Loucy (cell line): ENCODE results near the gene CHCHD4.
"Not testable (repeated sequence)": the region's sequence is repeated elsewhere in the genome, so short reads cannot be mapped to it uniquely, and the experiment has no call there.

ENCODE experiments used
- H2AFZ ChIP-seq: fragments of 200-600 bp; sonication (generic); 2 replicates; pipeline ENCODE4 v1.6.0; 2016; ENCODE audit warnings: antibody characterized with exemption, mild to moderate bottlenecking, low read length, moderate library complexity
- H3F3A ChIP-seq: fragments of 200-600 bp; 2 replicates; pipeline ENCODE4 v1.6.0; 2016; ENCODE audit warnings: antibody characterized with exemption, low read depth, mild to moderate bottlenecking
- H3K27me3 ChIP-seq: fragments of 200-600 bp; sonication (generic); 2 replicates; pipeline ENCODE4 v1.6.1; 2014; ENCODE audit warnings: low read length, mild to moderate bottlenecking; ENCODE audit not compliant: insufficient read depth, poor library complexity, severe bottlenecking
- H3K36me3 ChIP-seq: fragments of 200-600 bp; sonication (generic); 2 replicates; pipeline ENCODE4 v1.6.1; 2016; ENCODE audit warnings: low read length; ENCODE audit not compliant: insufficient read depth
- H3K4me1 ChIP-seq: fragments of 200-600 bp; sonication (generic); 2 replicates; pipeline ENCODE4 v1.5.1; 2014; ENCODE audit warnings: low read length, mild to moderate bottlenecking; ENCODE audit not compliant: insufficient read depth, poor library complexity, severe bottlenecking
- H3K4me2 ChIP-seq: fragments of 200-600 bp; sonication (generic); 2 replicates; pipeline ENCODE4 v1.6.0; 2014; ENCODE audit warnings: antibody characterized with exemption, low read length, low read depth, mild to moderate bottlenecking; ENCODE audit not compliant: poor library complexity, severe bottlenecking
- H3K4me3 ChIP-seq: fragments of 200-600 bp; sonication (generic); 2 replicates; pipeline ENCODE4 v1.5.1; 2014; ENCODE audit warnings: low read length, mild to moderate bottlenecking, mixed read lengths; ENCODE audit not compliant: poor library complexity, severe bottlenecking
- H3K79me2 ChIP-seq: fragments of 200-600 bp; sonication (generic); 2 replicates; pipeline ENCODE4 v1.6.1; 2014; ENCODE audit warnings: low read length; ENCODE audit not compliant: insufficient read depth
- H3K9ac ChIP-seq: fragments of 200-600 bp; sonication (generic); 2 replicates; pipeline ENCODE4 v1.6.0; 2014; ENCODE audit warnings: mild to moderate bottlenecking, low read depth, low read length, moderate library complexity; ENCODE audit not compliant: poor library complexity, severe bottlenecking
- H3K9me2 ChIP-seq: fragments of 200-600 bp; sonication (generic); replicated peaks from 2 replicates; pipeline ENCODE4 v1.6.1; 2016; ENCODE audit warnings: low read depth, low read length, mixed read lengths
- H3K9me3 ChIP-seq: fragments of 200-600 bp; sonication (generic); 2 replicates; pipeline ENCODE4 v1.6.1; 2014; ENCODE audit warnings: mild to moderate bottlenecking, antibody characterized with exemption, low read length, low read depth; ENCODE audit not compliant: insufficient read depth
- H4K20me1 ChIP-seq: fragments of 200-600 bp; sonication (generic); 2 replicates; pipeline ENCODE4 v1.6.0; 2014; ENCODE audit warnings: antibody characterized with exemption, low read length, mild to moderate bottlenecking; ENCODE audit not compliant: insufficient read depth, poor library complexity, severe bottlenecking
- EZH2phosphoT487 ChIP-seq: fragments of 200-600 bp; IDR thresholded peaks from 2 replicates; pipeline ENCODE4 v1.6.1; 2018; ENCODE audit warnings: antibody characterized with exemption, mild to moderate bottlenecking, moderate library complexity, borderline replicate concordance
- TF ChIP-seq, protein P1 (sequence below): fragments of 200-600 bp; sonication (generic); conservative IDR thresholded peaks from 2 replicates; pipeline ENCODE4 v1.5.1; 2014; ENCODE audit warnings: mild to moderate bottlenecking, antibody characterized with exemption, low read length

Gene CHCHD4

DNA sequence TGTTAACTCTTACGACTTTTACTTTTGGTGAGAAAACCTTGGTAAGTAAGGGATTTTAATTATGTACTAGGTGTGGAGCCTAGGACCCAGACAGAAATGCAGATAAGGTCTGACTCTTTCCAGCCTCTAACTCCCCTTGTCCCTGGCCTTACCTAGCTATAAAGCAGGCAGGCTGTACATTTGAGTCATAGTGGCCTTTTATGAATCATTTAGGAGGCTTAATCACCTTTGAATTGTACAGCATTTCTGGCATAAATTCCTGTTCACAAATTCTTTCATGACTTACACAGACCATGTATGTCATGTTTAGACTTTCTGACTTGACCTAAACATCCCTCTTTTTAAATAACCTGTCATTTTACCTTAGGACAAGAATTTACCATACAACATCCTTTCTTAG lies 47.4 kb downstream of the CHCHD4 start:
- Histone ChIP-seq H3K9me2 (no peaks in the 10 kb centered on the region), H3K9me3 (no peaks in the 10 kb centered on the region), H4K20me1 (no peaks in the 10 kb centered on the region), H2AFZ (no peak overlapping the region), H3K79me2 (no peaks in the 10 kb centered on the region), H3K9ac (no peak overlapping the region), H3F3A (no peaks in the 10 kb centered on the region), H3K36me3 (no peaks in the 10 kb centered on the region), H3K4me3 (no peak overlapping the region), H3K27me3 (no peaks in the 10 kb centered on the region), H3K4me2 (no peak overlapping the region), H3K4me1 (no peaks in the 10 kb centered on the region)
- TF ChIP-seq, protein P1, sequence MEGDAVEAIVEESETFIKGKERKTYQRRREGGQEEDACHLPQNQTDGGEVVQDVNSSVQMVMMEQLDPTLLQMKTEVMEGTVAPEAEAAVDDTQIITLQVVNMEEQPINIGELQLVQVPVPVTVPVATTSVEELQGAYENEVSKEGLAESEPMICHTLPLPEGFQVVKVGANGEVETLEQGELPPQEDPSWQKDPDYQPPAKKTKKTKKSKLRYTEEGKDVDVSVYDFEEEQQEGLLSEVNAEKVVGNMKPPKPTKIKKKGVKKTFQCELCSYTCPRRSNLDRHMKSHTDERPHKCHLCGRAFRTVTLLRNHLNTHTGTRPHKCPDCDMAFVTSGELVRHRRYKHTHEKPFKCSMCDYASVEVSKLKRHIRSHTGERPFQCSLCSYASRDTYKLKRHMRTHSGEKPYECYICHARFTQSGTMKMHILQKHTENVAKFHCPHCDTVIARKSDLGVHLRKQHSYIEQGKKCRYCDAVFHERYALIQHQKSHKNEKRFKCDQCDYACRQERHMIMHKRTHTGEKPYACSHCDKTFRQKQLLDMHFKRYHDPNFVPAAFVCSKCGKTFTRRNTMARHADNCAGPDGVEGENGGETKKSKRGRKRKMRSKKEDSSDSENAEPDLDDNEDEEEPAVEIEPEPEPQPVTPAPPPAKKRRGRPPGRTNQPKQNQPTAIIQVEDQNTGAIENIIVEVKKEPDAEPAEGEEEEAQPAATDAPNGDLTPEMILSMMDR: no peak
- TF ChIP-seq EZH2phosphoT487: no peak

GRCh38 chr3:14075233-14075632 lies 49.4 kb downstream of the CHCHD4 start:
- H2AFZ ChIP-seq, H3K4me2 ChIP-seq, H3K9ac ChIP-seq, H3K4me3 ChIP-seq, H3K36me3 ChIP-seq, H3K79me2 ChIP-seq, H4K20me1 ChIP-seq, H3K4me1 ChIP-seq, H3K9me3 ChIP-seq, H3K27me3 ChIP-seq, H3F3A ChIP-seq, H3K9me2 ChIP-seq: not testable (repeated sequence)

GRCh38 chr3:14064910-14065309 lies 59.8 kb downstream of the CHCHD4 start:
- Histone ChIP-seq H3K27me3 (no peaks in the 10 kb centered on the region), H3K36me3 (no peaks in the 10 kb centered on the region), H3K4me3 (no peak overlapping the region), H4K20me1 (no peaks in the 10 kb centered on the region), H2AFZ (no peak overlapping the region), H3F3A (no peaks in the 10 kb centered on the region), H3K9me3 (no peaks in the 10 kb centered on the region), H3K9ac (no peak overlapping the region), H3K9me2 (no peaks in the 10 kb centered on the region), H3K4me2 (no peak overlapping the region), H3K4me1 (no peaks in the 10 kb centered on the region), H3K79me2 (no peaks in the 10 kb centered on the region)
- TF ChIP-seq, protein P1: no peak
- no peak for TF ChIP-seq EZH2phosphoT487

DNA sequence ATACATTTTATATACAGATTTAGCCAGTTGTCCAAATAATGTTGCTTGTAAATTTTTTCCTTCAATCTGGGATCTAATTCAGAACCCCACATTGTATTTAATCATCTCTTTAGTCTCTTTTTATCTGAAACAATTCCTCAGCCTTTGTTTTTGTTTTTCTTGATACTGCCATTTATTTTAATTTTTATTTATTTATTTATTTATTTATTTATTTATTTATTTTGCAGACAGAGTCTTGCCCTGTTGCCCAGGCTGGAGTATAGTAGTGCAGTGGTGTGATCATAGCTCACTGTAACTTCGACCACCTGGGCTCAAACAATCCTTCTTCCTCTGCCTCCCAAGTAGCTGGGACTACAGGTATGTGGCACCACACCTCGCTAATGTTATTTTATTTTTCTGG lies 61.5 kb downstream of the CHCHD4 start:
- H3K4me3 ChIP-seq: no peak overlapping the region
- no peaks in the 10 kb centered on the region for H3K4me1 ChIP-seq
- H3K9ac ChIP-seq: no peak overlapping the region
- no peaks in the 10 kb centered on the region for H3K9me2 ChIP-seq
- no peak overlapping the region for H3K4me2 ChIP-seq
- no peaks in the 10 kb centered on the region for H4K20me1 ChIP-seq
- no peaks in the 10 kb centered on the region for H3K36me3 ChIP-seq
- H2AFZ ChIP-seq: no peak overlapping the region
- no peaks in the 10 kb centered on the region for H3F3A ChIP-seq
- H3K79me2 ChIP-seq: no peaks in the 10 kb centered on the region
- no peaks in the 10 kb centered on the region for H3K9me3 ChIP-seq
- no peaks in the 10 kb centered on the region for H3K27me3 ChIP-seq
- no peak for TF ChIP-seq EZH2phosphoT487
- TF ChIP-seq, protein P1: no peak
